ENCODE measurements around the gene TSPAN15.
"Not testable (repeated sequence)": the region's sequence is repeated elsewhere in the genome, so short reads cannot be mapped to it uniquely, and the experiment has no call there.

Gene TSPAN15

DNA sequence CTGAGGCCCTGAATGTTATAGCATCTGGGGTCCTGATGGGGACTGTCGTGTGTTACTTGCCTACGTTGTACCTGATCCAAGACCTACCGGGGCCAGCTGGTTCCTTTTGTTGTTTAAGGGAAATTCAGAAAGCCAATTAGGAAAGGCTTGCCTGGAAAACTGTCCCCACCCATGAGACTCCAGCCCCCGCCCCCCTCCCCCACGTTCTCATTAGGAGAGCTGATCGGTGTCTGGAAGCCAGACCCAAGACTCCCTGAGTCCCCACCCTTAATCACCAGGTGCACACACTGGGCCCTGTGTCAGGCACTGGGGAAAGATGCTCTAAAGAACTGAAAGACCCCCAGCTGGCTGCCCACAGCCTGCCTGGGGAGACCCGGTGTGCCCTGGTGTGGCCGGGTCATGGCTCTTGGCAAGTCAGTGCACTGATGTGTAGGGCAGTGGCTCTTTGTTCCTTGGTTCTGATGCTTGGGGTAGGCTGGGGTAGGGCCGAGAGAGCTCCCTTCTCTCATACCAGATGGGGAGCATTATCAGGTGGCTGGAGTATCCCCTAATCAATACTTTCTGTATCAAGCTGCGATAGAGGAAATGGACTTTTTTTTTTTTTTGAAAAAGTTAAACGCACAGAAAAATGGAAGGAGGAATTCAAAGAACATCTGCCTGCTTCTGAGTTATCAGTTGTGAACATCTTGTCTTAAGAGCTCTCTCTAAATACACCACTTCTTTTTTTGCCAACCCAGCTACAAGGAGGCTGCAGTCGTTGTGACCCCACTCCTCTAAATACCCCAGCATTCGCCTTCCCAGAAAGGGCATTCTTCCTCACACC, 16.9 kb downstream of the TSPAN15 start:
- no peak for DNase-seq

DNA sequence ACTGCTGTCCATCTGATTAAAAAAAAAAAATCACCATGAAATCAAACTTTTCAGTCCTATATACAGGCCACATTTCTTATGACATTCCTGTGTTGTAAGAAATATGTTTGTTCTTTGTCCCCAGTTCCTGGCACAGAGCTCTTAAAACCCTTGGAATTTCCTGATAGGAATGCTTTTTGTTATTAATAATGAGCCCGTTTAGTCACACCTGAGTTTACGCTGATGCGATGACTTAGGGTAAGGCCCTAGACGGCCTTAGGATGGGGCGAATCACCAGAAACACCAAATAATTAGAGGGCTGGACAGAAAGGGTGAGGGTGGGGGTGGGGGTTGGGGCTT, 17.5 kb downstream of the TSPAN15 start:
- no peak for DNase-seq

DNA sequence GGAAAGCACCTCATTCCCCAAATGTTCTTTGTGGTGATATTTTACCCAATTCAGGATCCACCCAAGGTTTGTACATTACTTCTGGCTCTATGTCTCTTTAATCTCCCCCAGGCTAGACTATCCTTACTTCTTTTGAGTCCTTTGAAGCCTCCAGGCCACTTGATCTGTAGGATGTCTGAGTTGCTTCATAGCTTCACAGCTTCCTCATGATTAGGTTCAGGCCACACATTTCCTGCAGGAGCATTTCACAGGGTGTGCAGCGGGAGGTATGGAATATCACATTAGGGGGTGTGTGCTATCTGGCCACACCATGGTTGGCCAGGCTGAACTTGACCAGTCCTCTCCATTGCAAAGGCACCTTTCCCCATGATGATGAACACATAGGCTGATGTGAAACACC, 18.7 kb downstream of the TSPAN15 start:
- no peak for DNase-seq

DNA sequence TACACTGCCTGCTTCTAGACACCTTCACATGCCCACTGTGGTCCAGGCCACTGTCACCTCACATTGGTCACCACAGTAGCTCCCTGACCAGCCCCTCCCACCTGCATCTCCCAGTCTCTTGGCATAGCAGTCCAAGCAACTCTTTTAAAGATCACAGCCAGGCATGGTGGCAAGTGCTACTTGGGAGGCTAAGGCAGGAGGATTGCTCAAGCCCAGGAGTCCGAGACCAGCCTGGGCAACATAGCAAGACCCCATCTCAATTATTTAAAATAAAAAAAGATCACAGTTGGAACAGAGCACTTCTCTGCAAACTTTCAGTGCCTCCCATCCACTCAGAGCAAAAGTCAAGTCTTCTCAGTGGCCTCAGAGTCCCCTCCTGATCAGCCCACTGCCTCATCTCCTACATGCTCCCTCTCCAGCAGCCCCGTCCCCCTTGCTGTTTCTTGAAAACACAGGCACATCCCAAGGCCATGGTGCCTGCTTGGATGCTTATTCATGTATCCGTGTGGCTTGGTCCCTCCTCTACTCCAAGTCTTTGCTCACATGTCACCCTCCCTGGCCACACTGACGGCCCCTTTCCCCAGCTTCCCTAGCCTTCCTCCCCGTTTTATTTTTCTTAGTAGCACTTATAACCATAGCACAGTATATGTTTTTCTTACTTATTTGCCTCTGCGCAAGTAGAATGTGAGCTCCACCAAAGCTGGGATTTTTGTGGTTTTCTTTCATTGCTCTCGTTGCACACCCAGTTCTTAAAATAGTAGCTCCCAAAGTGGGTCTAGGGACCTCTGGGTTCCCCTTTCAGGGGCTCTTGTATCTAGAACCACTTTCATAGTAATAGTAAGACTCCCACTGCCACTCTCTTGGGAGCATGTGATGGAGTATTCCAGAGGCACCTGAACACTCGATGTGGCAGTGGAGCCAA, 19.5 kb downstream of the TSPAN15 start:
- no peak for DNase-seq

DNA sequence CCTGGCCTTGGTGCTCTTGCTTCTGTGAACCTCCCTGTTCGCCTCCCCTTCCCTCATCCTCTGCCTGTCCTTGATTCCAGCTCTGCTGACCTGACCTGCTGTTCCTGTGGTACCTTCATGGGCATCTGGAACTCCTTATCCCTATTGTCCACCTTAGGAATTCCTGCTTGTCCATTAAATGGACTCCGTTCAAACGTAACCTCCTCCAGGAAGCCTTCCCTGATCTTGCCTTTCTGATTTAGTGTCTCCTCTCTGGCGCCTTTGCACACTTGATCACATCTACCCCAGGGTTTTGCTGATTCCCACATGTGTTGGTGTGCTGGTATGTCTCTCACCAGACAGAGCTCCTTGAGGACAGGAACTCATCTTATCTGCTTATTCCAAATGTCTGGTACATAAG, 20.9 kb downstream of the TSPAN15 start:
- no peak for DNase-seq

DNA sequence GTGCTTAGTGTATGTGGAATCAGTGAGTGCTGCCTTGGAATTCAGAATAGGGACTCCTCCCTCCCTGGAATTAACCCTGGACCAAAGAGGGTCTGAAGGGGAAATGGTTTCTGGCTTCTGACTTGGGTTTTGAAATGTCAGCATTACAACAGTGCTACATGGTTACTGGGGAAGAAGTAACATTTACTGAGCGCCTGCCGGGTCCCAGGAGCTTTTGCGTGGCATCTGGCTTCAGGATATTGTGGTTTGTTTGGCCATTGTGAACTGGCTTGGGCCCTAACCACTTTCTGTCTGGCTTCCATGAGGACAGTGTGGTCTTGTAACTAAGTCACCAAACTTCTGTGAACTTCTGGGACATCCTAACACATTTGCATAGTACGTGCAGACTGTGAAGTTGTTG, 21.3 kb downstream of the TSPAN15 start:
- no peak for DNase-seq

DNA sequence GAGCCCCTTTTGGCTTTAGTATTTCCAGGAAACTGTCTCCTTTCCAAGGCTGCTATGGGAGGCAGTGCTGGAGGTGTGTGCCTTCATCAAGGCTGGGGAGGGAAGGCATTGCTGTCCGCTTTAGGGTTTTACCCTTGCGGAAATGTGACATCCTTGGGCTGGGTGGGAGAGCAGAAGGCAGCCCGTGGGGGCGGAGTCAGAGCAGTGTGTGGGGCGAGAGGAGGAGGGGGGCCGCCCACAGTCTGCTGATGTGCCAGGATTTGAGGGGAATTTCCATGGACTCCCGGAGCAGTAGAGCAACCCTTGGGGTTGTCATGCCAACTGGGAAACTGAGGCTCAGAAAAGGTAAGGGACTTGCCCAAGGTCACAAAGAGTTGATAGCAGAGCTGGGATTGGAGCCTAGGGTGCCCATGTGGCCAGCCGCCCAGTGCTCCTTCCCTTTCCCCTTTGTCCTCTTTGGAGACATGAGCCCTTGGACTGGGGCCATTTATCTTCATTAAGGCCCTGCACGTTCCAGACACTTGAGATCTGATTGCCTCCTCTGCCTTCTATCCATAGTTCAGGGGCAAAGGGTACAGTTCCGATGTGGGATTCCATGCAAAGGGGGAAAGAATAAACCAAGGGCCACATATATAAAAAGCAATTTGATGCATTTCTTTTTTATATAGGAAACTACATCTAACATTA, 22.2 kb downstream of the TSPAN15 start:
- no peak for DNase-seq

DNA sequence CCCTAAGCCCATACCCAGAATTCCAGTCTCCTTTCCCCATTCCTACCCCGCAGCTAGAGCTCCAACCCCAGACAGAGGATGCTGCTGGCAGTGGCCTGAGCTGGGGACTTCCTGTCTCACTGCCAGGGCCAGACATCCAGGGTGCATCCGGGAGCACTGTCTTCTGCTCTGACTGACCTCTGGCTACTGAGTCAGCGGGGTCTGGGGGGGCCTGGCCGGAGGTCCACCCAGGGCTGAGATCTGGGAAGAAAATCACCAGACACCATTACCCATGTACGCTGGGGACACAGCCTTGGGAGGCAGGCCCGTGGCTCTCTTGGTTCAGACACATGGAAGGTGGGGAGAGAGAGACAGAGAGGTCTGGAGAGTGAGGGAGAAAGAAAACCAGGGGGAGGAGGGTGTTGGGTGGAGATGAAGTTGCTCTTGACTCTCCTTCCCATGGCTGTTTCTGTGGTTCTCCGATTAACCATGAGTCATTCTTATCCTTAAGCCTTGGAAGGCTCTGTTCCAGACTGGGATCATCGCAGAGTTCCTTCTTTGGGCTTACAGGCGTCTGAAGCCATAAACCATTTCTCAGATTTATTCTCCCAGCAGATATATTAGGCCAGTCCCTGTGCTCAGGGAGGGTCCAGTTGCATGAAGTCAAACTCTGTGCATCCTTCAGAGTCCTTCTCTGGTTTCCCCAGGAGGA, 23.6 kb downstream of the TSPAN15 start:
- no peak for DNase-seq

DNA sequence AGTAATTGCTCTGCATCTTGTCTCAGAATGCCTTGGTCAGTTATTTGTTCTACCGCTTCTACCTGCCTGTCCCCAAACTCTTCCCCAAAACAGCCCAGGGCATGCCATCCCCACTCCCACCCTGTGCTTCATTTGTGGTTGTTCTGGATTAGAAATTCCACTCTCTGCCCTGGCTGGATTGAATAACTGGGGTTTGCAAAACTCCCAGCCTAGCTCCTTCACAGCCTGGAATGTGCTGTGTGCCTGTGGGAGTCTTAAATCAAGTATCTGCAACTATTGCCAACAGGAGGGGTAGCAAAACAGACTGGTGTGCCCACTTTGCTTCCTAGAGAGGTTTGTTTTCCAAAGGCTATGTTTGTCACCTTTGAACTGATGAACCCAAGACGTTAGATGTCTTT, 24.2 kb downstream of the TSPAN15 start:
- DNase-seq: no peak

DNA sequence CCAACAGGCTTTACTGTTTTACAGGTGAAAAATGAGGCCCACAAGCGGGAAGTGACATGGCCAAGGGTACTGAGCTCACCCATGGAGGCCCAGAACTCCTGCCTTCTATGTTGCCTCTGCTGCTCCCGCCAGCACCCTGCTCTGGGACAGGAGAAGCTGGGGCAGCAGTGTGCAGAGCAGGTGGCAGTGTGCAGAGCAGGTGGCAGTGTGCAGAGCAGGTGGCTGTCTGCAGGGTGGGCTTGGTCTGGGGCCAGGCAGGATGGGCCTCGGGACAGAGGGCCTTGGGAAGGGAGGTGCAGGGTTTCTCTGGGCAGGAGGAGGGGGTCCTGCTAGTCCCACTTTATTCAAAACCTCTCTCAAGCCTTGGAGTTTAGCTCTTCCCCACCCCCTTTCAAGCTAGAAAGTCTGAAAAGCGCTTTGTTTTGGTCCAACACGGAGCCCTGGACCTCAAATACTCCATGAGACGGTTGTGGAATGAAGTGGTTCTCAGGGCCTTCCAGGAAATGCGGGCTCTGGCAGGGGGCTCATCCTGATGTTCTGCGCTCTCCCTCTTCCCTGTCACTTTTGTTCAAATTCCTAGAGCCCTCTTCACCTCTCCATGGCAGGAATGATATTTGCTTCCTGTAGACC, 26.8 kb downstream of the TSPAN15 start:
- DNase-seq: no peak

DNA sequence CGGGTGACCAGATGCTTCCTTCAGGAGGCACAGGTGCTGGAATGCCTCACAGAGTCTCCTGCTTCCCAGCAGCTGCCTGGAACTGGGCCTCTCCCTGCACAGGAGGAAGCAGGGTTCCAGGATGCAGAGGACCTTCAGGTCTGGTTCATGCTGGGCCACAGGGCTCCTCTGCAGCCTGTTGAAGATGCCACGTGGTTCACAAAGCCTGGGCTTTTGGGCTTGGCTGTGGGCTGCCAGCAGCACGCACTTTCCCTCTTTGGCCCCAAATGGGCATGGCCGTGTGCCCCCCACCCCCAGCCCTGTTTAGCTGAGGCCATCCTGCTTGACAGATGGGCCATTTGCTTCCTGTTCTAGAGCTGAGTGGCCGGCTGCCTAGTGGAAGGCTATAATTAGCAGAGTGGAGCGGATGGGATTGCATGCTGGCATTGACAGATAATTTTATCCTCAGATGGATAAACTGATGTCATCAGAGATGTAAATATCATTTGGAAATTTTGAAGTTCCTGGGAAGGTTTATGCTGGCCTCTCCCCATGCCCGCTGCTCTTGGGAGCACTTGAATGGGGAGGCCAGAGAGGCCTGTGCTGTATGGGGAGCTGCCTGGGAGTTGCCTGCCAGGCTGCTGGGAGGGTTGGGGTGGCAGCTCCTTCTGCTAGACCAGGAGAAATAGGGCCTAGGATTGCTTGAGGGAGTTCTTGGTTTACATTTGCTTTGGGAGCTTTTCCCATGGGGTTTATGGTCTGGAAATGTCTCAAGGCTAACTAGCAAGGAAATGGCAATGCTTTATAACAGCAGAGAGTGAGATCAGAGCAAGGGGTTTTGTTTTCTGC, 28.2 kb downstream of the TSPAN15 start:
- DNase-seq: no peak

DNA sequence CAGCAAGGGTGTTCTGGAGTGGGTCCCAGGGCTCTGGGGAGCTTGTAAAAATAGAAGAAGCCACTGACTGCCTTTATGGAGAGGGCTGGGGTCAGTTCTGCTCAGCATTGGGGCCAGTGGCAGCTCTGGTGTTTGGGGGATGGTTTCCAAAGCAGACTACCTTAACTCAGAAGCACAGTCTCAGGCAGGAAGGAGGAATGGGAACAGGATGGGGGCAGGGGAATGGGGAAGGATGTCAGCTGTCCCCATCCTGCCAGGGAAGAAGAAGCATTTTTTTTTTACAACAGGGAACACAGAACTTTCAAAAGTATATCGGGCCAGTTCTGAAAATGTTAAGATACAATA, 28.8 kb downstream of the TSPAN15 start:
- DNase-seq: no peak

DNA sequence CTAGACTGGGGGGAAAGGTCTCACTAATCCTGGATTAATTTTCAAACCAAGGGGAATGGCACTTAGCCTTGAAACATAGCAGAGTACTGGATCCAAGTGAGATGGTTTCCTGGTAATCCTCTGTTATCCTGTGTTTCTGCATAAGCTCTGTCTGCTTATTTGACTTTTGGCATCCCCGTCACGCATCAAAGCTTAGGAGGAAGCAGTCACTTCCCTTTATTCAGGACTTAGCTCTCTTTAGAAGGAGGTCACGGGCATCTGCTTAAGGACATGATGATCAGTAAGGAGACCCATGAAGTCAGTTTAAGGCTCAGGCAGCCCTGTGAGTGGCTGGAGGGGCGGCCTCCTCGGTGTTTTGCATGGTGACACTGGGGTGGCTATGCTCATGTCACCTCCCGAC, 30.0 kb downstream of the TSPAN15 start:
- DNase-seq: no peak

DNA sequence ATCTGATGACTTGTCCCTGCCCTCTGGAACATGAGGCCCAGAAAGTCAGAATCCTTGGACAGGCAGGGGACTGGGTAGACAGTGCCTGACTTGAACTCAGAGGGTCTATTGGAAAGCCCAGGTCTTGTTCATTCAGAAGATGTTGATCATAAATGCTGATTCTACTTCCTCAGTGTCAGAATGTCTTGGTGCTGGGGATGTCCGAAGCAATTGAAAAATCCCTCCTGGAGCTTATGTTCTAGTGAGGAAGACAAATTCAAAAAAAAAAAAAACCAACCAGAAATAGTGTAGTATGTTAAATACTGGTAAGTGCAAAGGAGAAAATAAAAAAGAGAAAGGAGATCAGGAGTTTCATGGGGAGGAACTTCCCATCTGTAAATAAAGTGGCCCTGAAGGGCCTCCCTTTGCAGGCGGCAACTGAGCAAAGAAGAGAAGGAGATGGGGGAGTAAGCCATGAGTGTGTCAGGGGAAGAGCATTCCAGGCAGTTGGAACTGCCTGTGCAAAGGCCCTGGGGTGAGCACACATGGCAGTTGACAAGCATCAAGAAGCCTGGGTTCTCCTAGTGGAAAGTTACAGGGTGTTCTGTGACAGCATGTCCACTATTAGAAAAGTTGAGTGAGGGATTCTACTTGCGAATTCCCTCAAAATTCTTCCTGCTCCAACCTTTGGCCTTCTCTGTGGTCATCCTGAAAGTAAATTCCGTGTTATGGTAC, 30.7 kb downstream of the TSPAN15 start:
- DNase-seq: no peak

DNA sequence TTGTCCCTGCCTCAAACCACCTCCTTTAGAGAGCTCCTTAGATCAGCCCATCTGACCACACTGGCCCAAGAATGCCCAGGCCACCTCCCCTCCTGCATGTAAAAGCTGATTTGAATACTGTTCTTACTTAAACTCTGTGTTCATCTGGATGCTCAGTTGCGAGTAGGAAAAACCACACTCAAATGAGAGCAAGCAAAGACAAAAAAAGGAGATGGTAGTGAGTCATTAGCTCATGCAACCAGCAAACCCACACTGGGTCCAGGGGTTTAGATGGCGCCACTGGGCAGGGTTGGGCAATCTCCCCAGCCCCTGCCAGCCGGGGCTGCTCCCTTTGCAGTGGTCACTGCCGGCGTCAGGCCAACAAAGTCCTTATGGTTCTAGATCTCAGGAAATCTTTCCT, 32.7 kb downstream of the TSPAN15 start:
- DNase-seq: no peak

DNA sequence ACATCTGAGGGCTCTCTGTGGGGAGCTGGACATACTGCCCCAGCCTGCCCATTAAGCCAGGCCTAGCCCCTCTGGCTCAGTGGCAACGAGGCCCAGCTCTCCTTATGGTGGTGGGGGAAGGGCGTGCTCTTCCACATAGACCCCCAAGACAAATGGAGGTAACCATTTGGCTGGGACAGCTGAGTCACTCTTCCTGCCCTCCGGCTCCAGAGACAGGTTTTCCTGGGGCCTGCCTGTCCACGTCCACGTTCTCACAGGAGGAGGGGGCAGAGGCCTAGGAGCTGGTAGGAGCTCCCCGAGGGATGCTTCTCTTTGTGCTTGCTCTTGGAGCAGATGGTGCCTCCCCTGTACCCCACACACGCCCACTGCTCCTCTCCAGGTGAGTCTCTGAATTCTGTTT, 33.5 kb downstream of the TSPAN15 start:
- DNase-seq: no peak

DNA sequence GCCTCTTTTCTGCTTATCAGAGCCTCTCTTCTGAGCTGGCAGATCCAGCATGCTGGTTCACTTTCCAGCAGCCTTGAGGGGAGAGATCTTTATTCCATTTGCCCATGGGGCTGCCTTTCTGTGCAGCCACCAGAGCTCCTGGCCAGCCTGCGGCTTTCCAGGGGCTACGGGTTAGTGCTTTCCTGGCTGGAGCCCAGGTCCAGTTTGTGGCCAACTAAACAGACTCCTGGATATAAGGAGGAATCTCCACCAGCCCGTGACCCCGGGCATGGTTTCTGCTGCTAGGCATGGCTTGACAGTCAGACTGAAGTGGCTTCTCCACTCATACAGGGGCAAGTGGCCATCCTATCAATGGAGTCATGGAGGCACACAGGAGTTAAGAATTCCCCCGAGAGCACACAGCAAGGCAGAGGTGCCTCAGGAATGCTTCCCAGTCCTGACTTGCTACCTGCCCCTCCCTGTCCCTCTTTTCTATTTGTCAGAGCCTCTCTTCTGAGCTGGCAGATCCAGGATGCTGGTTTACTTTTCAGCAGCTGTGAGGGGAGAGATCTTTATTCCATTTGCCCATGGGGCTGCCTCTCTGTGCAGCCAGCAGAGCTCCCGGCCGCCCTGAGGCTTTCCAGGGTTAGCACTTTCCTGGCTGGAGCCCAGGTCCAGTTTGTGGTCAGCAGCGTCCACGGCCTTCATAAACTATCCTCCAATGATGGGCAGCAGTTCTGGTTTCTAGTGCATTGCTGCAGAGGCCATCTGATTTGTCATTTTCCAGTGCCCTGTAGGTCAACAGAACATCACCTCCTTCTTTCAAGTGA, 35.9 kb downstream of the TSPAN15 start:
- no peak for DNase-seq

DNA sequence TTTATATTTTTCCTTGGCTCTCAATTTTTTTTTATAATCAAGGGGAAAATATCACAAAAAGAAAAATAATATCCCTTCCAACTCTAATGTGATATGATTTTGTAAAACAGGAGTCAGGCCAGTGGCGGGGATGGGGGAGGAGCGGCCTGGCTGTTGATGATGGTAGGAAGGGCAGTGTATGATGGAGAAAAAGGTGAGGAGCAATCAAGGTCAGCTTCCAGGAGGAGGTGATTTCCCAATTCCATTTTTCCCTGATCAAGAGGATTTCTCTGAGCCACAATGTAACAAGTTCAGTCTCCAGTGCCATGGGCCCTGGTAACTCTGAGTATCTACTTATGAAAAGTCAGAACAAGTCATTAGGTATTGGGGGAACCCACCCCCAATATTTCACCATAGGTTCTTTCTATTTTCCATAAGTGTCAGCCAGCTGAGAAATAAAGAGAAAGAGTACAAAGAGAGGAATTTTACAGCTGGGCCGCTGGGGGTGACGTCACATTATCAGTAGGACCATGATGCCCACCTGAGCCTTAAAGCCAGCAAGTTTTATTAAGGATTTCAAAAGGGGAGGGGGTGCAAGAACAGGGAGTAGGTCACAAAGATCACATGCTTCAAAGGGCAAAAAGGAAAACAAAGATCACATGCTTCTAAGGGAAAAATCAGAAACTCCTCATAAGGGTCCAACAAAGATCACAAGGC, 37.0 kb downstream of the TSPAN15 start:
- DNase-seq: not testable (repeated sequence)

DNA sequence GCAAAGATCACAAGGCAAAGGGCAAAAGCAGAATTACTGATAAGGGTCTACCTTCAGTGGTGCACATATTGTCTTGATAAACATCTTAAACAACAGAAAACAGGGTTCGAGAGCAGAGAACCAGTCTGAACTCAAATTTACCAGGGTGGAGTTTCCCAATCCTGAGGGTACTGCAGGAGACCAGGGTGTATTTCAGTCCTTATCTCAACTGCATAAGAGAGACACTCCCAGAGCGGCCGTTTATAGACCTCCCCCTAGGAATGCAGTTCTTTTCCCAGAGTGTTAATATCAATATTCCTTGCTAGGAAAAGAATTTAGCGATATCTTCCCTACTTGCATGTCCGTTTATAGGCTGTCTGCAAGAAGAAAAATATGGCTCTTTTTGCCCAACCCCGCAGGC, 37.6 kb downstream of the TSPAN15 start:
- not testable (repeated sequence) for DNase-seq

All from activated CD8-positive, alpha-beta memory T cell treated with anti-CD3 and anti-CD28 coated beads, Interleukin-2, amount 50 U/mL, for 48 hours (primary cell).